HEK293 (cell line): ENCODE measurements around the gene HUNK.
"Not testable (repeated sequence)": the region's sequence is repeated elsewhere in the genome, so short reads cannot be mapped to it uniquely, and the experiment has no call there.

Experiments used
- CTCF ChIA-PET: fragments of 350-600 bp; formaldehyde crosslinking; extraction: SDS; loops from one replicate; lab custom pipeline; 2021; ENCODE audit warnings: antibody characterized with exemption; lab: Yijun Ruan, JAX
- POLR2A ChIA-PET: fragments of 300-600 bp; formaldehyde crosslinking; extraction: SDS; loops from one replicate; lab custom pipeline; 2020; ENCODE audit warnings: antibody characterized with exemption, inconsistent platforms; lab: Yijun Ruan, JAX
- H3K27ac ChIP-seq: fragments of 200-500 bp; sonication (Bioruptor generic); 2 replicates; pipeline ENCODE4 v1.5.1; 2014; ENCODE audit warnings: low read depth, low read length, control low read depth, inconsistent platforms; ENCODE audit errors: extremely low read depth
- H3K36me3 ChIP-seq, 2 experiments: fragments of 200-500 bp in 1 of 2; sonication (Bioruptor generic) in 1 of 2; 1 replicate in 1 of 2; 2 replicates in 1 of 2; pipeline ENCODE4 v1.5.1; 2014 to 2017; ENCODE audit warnings: inconsistent platforms in 2 of 2, low read length in 2 of 2; ENCODE audit not compliant: control insufficient read depth in 2 of 2, insufficient read depth in 1 of 2
- H3K4me1 ChIP-seq: fragments of 200-500 bp; sonication (Bioruptor generic); 2 replicates; pipeline ENCODE4 v1.5.1; 2014; ENCODE audit warnings: mild to moderate bottlenecking, low read length, inconsistent platforms; ENCODE audit not compliant: control insufficient read depth, insufficient read depth
- H3K4me3 ChIP-seq: 2 replicates; pipeline ENCODE4 v1.5.1; 2011; ENCODE audit warnings: low read depth, mild to moderate bottlenecking, control low read depth, low read length, moderate library complexity
- H3K9me3 ChIP-seq: fragments of 200-500 bp; sonication (Bioruptor generic); 2 replicates; pipeline ENCODE4 v1.5.1; 2014; ENCODE audit warnings: low read depth, low read length, inconsistent platforms; ENCODE audit not compliant: control insufficient read depth, insufficient read depth
- BCL11A ChIP-seq: fragments of 450-650 bp; formaldehyde crosslinking; IDR thresholded peaks from 2 replicates; pipeline ENCODE4 v1.5.1; 2016; ENCODE audit warnings: low read depth, missing biosample characterization, missing genetic modification characterization
- KLF9 ChIP-seq: fragments of 450-650 bp; formaldehyde crosslinking; IDR thresholded peaks from 2 replicates; pipeline ENCODE4 v1.5.1; 2016; ENCODE audit warnings: missing biosample characterization, missing genetic modification characterization, low read depth
- SCRT1 ChIP-seq: fragments of 450-650 bp; formaldehyde crosslinking; IDR thresholded peaks from 2 replicates; pipeline ENCODE4 v1.5.1; 2016; ENCODE audit warnings: missing biosample characterization, missing genetic modification characterization, borderline replicate concordance
- SCRT2 ChIP-seq: fragments of 450-650 bp; formaldehyde crosslinking; IDR thresholded peaks from 2 replicates; pipeline ENCODE4 v1.5.1; 2016; ENCODE audit warnings: missing biosample characterization, missing genetic modification characterization
- ZBTB20 ChIP-seq: fragments of 450-650 bp; formaldehyde crosslinking; IDR thresholded peaks from 2 replicates; pipeline ENCODE4 v1.5.1; 2016; ENCODE audit warnings: missing biosample characterization, missing genetic modification characterization
- ZNF544 ChIP-seq: fragments of 450-650 bp; formaldehyde crosslinking; IDR thresholded peaks from 2 replicates; pipeline ENCODE4 v1.5.0; 2017; ENCODE audit warnings: missing biosample characterization, missing genetic modification characterization
- ZNF571 ChIP-seq: fragments of 450-650 bp; formaldehyde crosslinking; IDR thresholded peaks from 2 replicates; pipeline ENCODE4 v1.5.0; 2017; ENCODE audit warnings: missing biosample characterization, missing genetic modification characterization
- TF ChIP-seq, protein P1 (sequence below): fragments of 450-650 bp; formaldehyde crosslinking; IDR thresholded peaks from 2 replicates; pipeline ENCODE4 v1.5.1; 2016; ENCODE audit warnings: missing biosample characterization, missing genetic modification characterization
- TF ChIP-seq, protein P2 (sequence below): fragments of 450-650 bp; formaldehyde crosslinking; IDR thresholded peaks from 2 replicates; pipeline ENCODE4 v1.5.1; 2016; ENCODE audit warnings: missing biosample characterization, missing genetic modification characterization, borderline replicate concordance

The HUNK gene

DNA sequence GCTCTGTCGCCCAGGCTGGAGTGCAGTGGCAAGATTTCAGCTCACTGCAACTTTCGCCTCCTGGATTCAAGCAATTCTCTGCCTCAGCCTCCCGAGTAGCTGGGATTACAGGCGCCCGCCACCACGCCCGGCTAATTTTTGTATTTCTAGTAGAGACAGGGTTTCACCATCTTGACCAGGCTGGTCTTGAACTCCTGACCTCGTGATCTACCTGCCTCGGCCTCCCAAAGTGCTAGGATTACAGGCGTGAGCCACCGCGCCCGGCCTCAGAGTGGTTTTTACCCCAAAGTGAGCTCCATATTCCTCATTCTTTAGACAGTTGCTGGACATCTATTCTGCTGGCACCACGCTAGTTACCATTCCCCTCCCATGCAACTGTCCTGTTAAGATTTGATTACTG lies 1.4 kb upstream of the HUNK start:
- not testable (repeated sequence) for H3K36me3 ChIP-seq, H3K27ac ChIP-seq, H3K4me1 ChIP-seq, H3K4me3 ChIP-seq, H3K9me3 ChIP-seq
- POLR2A ChIA-PET = interaction anchor here (0.6 kb wide), 1 partner anchor 36 kb away, joined by 3 read pairs; no protein-coding TSS in a partner anchor
- CTCF ChIA-PET = interaction anchor here (0.6 to 4.2 kb wide), 5 partner anchors 86 to 691 kb away, joined by 3 to 24 read pairs (median 4); no protein-coding TSS in a partner anchor

GRCh38 chr21:31872072-31872451 lies 758 bp upstream of the HUNK start:
- Histone ChIP-seq H3K36me3 (no peaks in the 10 kb centered on the region), H3K4me1 (peaks cover 5% of the 10 kb centered on the region; the same call in 1 of the 2 replicates), H3K27ac (no peak overlapping the region; the same call in 1 of the 2 replicates), H3K4me3 (peak overlapping the region; percentile 75), H3K9me3 (no peaks in the 10 kb centered on the region)
- CTCF ChIA-PET = interaction anchor here (0.7 to 4.7 kb wide), 5 partner anchors 17 to 386 kb away, joined by 3 to 24 read pairs (median 7); no protein-coding TSS in a partner anchor
- TF ChIP-seq, protein P1, sequence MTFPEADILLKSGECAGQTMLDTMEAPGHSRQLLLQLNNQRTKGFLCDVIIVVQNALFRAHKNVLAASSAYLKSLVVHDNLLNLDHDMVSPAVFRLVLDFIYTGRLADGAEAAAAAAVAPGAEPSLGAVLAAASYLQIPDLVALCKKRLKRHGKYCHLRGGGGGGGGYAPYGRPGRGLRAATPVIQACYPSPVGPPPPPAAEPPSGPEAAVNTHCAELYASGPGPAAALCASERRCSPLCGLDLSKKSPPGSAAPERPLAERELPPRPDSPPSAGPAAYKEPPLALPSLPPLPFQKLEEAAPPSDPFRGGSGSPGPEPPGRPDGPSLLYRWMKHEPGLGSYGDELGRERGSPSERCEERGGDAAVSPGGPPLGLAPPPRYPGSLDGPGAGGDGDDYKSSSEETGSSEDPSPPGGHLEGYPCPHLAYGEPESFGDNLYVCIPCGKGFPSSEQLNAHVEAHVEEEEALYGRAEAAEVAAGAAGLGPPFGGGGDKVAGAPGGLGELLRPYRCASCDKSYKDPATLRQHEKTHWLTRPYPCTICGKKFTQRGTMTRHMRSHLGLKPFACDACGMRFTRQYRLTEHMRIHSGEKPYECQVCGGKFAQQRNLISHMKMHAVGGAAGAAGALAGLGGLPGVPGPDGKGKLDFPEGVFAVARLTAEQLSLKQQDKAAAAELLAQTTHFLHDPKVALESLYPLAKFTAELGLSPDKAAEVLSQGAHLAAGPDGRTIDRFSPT = no peak
- TF ChIP-seq ZNF544 (tag by site-specific recombination) = no peak
- TF ChIP-seq SCRT1 (tag by site-specific recombination) = no peak; the same call in 1 of the 2 replicates
- peak; percentile 94 for TF ChIP-seq SCRT2
- POLR2A ChIA-PET = interaction anchor here (1.2 to 3.4 kb wide), 3 partner anchors 17 to 313 kb away, joined by 3 to 14 read pairs (median 3); no protein-coding TSS in a partner anchor

GRCh38 chr21:31873275-31873695 lies 465 bp downstream of the HUNK start:
- Histone ChIP-seq H3K4me3 (peak overlapping the region; percentile 75), H3K36me3 (no peaks in the 10 kb centered on the region), H3K9me3 (no peaks in the 10 kb centered on the region), H3K4me1 (peaks cover 5% of the 10 kb centered on the region; the same call in 1 of the 2 replicates), H3K27ac (peak overlapping the region; percentile 81)
- ChIA-PET CTCF (interaction anchor here (0.7 to 4.7 kb wide), 10 partner anchors 14 to 389 kb away, joined by 3 to 24 read pairs (median 3); no protein-coding TSS in a partner anchor), POLR2A (interaction anchor here (1.3 to 3.4 kb wide), 3 partner anchors 16 to 406 kb away, joined by 3 to 14 read pairs (median 3); partner anchors contain the start of gene MIS18A)
- no peak for TF ChIP-seq BCL11A (tag by site-specific recombination)
- peak; percentile 19; the same call in 1 of the 2 replicates for TF ChIP-seq KLF9 (tag by site-specific recombination)
- TF ChIP-seq, protein P2, sequence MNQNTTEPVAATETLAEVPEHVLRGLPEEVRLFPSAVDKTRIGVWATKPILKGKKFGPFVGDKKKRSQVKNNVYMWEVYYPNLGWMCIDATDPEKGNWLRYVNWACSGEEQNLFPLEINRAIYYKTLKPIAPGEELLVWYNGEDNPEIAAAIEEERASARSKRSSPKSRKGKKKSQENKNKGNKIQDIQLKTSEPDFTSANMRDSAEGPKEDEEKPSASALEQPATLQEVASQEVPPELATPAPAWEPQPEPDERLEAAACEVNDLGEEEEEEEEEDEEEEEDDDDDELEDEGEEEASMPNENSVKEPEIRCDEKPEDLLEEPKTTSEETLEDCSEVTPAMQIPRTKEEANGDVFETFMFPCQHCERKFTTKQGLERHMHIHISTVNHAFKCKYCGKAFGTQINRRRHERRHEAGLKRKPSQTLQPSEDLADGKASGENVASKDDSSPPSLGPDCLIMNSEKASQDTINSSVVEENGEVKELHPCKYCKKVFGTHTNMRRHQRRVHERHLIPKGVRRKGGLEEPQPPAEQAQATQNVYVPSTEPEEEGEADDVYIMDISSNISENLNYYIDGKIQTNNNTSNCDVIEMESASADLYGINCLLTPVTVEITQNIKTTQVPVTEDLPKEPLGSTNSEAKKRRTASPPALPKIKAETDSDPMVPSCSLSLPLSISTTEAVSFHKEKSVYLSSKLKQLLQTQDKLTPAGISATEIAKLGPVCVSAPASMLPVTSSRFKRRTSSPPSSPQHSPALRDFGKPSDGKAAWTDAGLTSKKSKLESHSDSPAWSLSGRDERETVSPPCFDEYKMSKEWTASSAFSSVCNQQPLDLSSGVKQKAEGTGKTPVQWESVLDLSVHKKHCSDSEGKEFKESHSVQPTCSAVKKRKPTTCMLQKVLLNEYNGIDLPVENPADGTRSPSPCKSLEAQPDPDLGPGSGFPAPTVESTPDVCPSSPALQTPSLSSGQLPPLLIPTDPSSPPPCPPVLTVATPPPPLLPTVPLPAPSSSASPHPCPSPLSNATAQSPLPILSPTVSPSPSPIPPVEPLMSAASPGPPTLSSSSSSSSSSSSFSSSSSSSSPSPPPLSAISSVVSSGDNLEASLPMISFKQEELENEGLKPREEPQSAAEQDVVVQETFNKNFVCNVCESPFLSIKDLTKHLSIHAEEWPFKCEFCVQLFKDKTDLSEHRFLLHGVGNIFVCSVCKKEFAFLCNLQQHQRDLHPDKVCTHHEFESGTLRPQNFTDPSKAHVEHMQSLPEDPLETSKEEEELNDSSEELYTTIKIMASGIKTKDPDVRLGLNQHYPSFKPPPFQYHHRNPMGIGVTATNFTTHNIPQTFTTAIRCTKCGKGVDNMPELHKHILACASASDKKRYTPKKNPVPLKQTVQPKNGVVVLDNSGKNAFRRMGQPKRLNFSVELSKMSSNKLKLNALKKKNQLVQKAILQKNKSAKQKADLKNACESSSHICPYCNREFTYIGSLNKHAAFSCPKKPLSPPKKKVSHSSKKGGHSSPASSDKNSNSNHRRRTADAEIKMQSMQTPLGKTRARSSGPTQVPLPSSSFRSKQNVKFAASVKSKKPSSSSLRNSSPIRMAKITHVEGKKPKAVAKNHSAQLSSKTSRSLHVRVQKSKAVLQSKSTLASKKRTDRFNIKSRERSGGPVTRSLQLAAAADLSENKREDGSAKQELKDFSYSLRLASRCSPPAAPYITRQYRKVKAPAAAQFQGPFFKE (tag by site-specific recombination) = no peak
- no peak for TF ChIP-seq ZNF571
- peak; percentile 1; the same call in 1 of the 2 replicates for TF ChIP-seq ZBTB20 (tag by site-specific recombination)
